Measurements from ENCODE around the gene TSPAN5.

The TSPAN5 gene

GRCh38 chr4:98642991-98643426 lies 15.4 kb downstream of the TSPAN5 start:
- peak; percentile 73 to 76 for ATAC-seq

GRCh38 chr4:98641906-98642668 lies 16.3 kb downstream of the TSPAN5 start:
- ATAC-seq: no peak

- no peak for ATAC-seq
These were observed 17.0 kb downstream of the TSPAN5 start for GRCh38 chr4:98641376-98641775.

- ATAC-seq: peak; percentile 48 to 62
These were observed 18.9 kb downstream of the TSPAN5 start for GRCh38 chr4:98639523-98639922.

GRCh38 chr4:98639108-98639507 lies 19.3 kb downstream of the TSPAN5 start:
- no peak for ATAC-seq

GRCh38 chr4:98638661-98639060 lies 19.8 kb downstream of the TSPAN5 start:
- no peak for ATAC-seq

GRCh38 chr4:98634061-98634460 lies 24.4 kb downstream of the TSPAN5 start:
- ATAC-seq: no peak

GRCh38 chr4:98633159-98633558 lies 25.3 kb downstream of the TSPAN5 start:
- no peak for ATAC-seq

GRCh38 chr4:98632258-98632657 lies 26.2 kb downstream of the TSPAN5 start:
- peak in 1 of 2 donors; percentile 30 for ATAC-seq

GRCh38 chr4:98631506-98631905 lies 26.9 kb downstream of the TSPAN5 start:
- no peak for ATAC-seq

GRCh38 chr4:98630737-98631454 lies 27.5 kb downstream of the TSPAN5 start:
- no peak for ATAC-seq

GRCh38 chr4:98627531-98628257 lies 30.7 kb downstream of the TSPAN5 start:
- ATAC-seq: no peak

GRCh38 chr4:98626350-98626749 lies 32.1 kb downstream of the TSPAN5 start:
- ATAC-seq: peak in 1 of 2 donors; percentile 33

- no peak for ATAC-seq
These were observed 32.5 kb downstream of the TSPAN5 start for GRCh38 chr4:98625920-98626319.

- no peak for ATAC-seq
These were observed 33.0 kb downstream of the TSPAN5 start for GRCh38 chr4:98625399-98625798.

- ATAC-seq: no peak
These were observed 33.8 kb downstream of the TSPAN5 start for GRCh38 chr4:98624642-98625041.

GRCh38 chr4:98624144-98624543 lies 34.3 kb downstream of the TSPAN5 start:
- peak; percentile 49 to 63 for ATAC-seq

- no peak for ATAC-seq
These were observed 35.1 kb downstream of the TSPAN5 start for GRCh38 chr4:98623126-98623802.

GRCh38 chr4:98620087-98620784 lies 38.2 kb downstream of the TSPAN5 start:
- ATAC-seq: no peak

GRCh38 chr4:98619180-98619579 lies 39.2 kb downstream of the TSPAN5 start:
- no peak for ATAC-seq

- no peak for ATAC-seq
These were observed 39.7 kb downstream of the TSPAN5 start for GRCh38 chr4:98618680-98619079.

GRCh38 chr4:98617358-98618047 lies 40.9 kb downstream of the TSPAN5 start:
- no peak for ATAC-seq
